ENCODE data around the gene VAV2. TPM values are rescaled to one million over a fixed set of nuclear protein-coding genes. Genes with fewer than 3 reads are reported as not detected.

Gene VAV2
- total and polyA plus RNA-seq, 2 experiments from 2014 or later: 8.1 to 28.9 TPM

- Histone ChIP-seq H3K4me2 (no peak overlapping the region), H3K27me3 (ENCODE audit: insufficient read depth) (no peaks in the 10 kb centered on the region), H3F3A (replicated peaks; ENCODE audit: low read depth) (0 out of 2 replicates have a peak, but pooled peaks cover 3% of the 10 kb centered on the region), H3K4me1 (ENCODE audit: insufficient read depth) (no peaks in the 10 kb centered on the region), H4K20me1 (replicated peaks; ENCODE audit: insufficient read depth) (peaks cover 10% of the 10 kb centered on the region), H3K9me2 (ENCODE audit: insufficient read depth) (no peaks in the 10 kb centered on the region), H2AFZ (no peak overlapping the region), H3K27ac (ENCODE audit: low read depth) (no peak overlapping the region), H3K4me3 (no peak overlapping the region), H3K36me3 (ENCODE audit: insufficient read depth) (peaks cover 25% of the 10 kb centered on the region), H3K79me2 (replicated peaks; ENCODE audit: insufficient read depth) (peaks cover 6% of the 10 kb centered on the region; the same call in 1 of the 2 replicates)
- no peaks in the 10 kb centered on the region for H3K9me3 Mint-ChIP-seq
- no peak for DNase-seq (ENCODE audit: low spot score)
- ATAC-seq: no peak
- TF ChIP-seq NANOG (IDR thresholded peaks at IDR 0.05; ENCODE audit: borderline replicate concordance) (no peak), EZH2 (IDR thresholded peaks at IDR 0.05; ENCODE audit: low read depth, unreplicated experiment) (no peak), CREB1 (CRISPR knock-in tag; IDR thresholded peaks at IDR 0.05; ENCODE audit: low read depth) (no peak), JUNB (IDR thresholded peaks at IDR 0.05; ENCODE audit: unreplicated experiment) (no peak), EZH2phosphoT487 (IDR thresholded peaks at IDR 0.05; ENCODE audit: unreplicated experiment) (no peak), ZNF331 (CRISPR knock-in tag; IDR thresholded peaks at IDR 0.05; ENCODE audit: low read depth) (no peak), ZNF114 (CRISPR knock-in tag; IDR thresholded peaks at IDR 0.05) (no peak), POLR2AphosphoS5 (IDR thresholded peaks at IDR 0.05; ENCODE audit: low read depth) (no peak), STAT1 (IDR thresholded peaks at IDR 0.05; ENCODE audit: unreplicated experiment) (no peak)
- TF ChIP-seq, protein P1, sequence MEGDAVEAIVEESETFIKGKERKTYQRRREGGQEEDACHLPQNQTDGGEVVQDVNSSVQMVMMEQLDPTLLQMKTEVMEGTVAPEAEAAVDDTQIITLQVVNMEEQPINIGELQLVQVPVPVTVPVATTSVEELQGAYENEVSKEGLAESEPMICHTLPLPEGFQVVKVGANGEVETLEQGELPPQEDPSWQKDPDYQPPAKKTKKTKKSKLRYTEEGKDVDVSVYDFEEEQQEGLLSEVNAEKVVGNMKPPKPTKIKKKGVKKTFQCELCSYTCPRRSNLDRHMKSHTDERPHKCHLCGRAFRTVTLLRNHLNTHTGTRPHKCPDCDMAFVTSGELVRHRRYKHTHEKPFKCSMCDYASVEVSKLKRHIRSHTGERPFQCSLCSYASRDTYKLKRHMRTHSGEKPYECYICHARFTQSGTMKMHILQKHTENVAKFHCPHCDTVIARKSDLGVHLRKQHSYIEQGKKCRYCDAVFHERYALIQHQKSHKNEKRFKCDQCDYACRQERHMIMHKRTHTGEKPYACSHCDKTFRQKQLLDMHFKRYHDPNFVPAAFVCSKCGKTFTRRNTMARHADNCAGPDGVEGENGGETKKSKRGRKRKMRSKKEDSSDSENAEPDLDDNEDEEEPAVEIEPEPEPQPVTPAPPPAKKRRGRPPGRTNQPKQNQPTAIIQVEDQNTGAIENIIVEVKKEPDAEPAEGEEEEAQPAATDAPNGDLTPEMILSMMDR (conservative IDR thresholded peaks at IDR 0.05; ENCODE audit: low read depth in 2 of 2): no peak
- TF ChIP-seq, protein P2, sequence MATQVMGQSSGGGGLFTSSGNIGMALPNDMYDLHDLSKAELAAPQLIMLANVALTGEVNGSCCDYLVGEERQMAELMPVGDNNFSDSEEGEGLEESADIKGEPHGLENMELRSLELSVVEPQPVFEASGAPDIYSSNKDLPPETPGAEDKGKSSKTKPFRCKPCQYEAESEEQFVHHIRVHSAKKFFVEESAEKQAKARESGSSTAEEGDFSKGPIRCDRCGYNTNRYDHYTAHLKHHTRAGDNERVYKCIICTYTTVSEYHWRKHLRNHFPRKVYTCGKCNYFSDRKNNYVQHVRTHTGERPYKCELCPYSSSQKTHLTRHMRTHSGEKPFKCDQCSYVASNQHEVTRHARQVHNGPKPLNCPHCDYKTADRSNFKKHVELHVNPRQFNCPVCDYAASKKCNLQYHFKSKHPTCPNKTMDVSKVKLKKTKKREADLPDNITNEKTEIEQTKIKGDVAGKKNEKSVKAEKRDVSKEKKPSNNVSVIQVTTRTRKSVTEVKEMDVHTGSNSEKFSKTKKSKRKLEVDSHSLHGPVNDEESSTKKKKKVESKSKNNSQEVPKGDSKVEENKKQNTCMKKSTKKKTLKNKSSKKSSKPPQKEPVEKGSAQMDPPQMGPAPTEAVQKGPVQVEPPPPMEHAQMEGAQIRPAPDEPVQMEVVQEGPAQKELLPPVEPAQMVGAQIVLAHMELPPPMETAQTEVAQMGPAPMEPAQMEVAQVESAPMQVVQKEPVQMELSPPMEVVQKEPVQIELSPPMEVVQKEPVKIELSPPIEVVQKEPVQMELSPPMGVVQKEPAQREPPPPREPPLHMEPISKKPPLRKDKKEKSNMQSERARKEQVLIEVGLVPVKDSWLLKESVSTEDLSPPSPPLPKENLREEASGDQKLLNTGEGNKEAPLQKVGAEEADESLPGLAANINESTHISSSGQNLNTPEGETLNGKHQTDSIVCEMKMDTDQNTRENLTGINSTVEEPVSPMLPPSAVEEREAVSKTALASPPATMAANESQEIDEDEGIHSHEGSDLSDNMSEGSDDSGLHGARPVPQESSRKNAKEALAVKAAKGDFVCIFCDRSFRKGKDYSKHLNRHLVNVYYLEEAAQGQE (IDR thresholded peaks at IDR 0.05; ENCODE audit: unreplicated experiment): no peak
- TF ChIP-seq, protein P3, sequence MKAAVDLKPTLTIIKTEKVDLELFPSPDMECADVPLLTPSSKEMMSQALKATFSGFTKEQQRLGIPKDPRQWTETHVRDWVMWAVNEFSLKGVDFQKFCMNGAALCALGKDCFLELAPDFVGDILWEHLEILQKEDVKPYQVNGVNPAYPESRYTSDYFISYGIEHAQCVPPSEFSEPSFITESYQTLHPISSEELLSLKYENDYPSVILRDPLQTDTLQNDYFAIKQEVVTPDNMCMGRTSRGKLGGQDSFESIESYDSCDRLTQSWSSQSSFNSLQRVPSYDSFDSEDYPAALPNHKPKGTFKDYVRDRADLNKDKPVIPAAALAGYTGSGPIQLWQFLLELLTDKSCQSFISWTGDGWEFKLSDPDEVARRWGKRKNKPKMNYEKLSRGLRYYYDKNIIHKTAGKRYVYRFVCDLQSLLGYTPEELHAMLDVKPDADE (IDR thresholded peaks at IDR 0.05): no peak
- TF ChIP-seq, protein P4, sequence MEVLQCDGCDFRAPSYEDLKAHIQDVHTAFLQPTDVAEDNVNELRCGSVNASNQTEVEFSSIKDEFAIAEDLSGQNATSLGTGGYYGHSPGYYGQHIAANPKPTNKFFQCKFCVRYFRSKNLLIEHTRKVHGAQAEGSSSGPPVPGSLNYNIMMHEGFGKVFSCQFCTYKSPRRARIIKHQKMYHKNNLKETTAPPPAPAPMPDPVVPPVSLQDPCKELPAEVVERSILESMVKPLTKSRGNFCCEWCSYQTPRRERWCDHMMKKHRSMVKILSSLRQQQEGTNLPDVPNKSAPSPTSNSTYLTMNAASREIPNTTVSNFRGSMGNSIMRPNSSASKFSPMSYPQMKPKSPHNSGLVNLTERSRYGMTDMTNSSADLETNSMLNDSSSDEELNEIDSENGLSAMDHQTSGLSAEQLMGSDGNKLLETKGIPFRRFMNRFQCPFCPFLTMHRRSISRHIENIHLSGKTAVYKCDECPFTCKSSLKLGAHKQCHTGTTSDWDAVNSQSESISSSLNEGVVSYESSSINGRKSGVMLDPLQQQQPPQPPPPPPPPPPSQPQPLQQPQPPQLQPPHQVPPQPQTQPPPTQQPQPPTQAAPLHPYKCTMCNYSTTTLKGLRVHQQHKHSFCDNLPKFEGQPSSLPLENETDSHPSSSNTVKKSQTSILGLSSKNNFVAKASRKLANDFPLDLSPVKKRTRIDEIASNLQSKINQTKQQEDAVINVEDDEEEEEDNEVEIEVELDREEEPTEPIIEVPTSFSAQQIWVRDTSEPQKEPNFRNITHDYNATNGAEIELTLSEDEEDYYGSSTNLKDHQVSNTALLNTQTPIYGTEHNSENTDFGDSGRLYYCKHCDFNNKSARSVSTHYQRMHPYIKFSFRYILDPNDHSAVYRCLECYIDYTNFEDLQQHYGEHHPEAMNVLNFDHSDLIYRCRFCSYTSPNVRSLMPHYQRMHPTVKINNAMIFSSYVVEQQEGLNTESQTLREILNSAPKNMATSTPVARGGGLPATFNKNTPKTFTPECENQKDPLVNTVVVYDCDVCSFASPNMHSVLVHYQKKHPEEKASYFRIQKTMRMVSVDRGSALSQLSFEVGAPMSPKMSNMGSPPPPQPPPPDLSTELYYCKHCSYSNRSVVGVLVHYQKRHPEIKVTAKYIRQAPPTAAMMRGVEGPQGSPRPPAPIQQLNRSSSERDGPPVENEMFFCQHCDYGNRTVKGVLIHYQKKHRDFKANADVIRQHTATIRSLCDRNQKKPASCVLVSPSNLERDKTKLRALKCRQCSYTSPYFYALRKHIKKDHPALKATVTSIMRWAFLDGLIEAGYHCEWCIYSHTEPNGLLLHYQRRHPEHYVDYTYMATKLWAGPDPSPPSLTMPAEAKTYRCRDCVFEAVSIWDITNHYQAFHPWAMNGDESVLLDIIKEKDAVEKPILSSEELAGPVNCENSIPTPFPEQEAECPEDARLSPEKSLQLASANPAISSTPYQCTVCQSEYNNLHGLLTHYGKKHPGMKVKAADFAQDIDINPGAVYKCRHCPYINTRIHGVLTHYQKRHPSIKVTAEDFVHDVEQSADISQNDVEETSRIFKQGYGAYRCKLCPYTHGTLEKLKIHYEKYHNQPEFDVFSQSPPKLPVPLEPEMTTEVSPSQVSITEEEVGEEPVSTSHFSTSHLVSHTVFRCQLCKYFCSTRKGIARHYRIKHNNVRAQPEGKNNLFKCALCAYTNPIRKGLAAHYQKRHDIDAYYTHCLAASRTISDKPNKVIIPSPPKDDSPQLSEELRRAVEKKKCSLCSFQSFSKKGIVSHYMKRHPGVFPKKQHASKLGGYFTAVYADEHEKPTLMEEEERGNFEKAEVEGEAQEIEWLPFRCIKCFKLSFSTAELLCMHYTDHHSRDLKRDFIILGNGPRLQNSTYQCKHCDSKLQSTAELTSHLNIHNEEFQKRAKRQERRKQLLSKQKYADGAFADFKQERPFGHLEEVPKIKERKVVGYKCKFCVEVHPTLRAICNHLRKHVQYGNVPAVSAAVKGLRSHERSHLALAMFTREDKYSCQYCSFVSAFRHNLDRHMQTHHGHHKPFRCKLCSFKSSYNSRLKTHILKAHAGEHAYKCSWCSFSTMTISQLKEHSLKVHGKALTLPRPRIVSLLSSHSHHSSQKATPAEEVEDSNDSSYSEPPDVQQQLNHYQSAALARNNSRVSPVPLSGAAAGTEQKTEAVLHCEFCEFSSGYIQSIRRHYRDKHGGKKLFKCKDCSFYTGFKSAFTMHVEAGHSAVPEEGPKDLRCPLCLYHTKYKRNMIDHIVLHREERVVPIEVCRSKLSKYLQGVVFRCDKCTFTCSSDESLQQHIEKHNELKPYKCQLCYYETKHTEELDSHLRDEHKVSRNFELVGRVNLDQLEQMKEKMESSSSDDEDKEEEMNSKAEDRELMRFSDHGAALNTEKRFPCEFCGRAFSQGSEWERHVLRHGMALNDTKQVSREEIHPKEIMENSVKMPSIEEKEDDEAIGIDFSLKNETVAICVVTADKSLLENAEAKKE (CRISPR knock-in tag; IDR thresholded peaks at IDR 0.05): no peak
- H3K27me3 Mint-ChIP-seq (ENCODE audit: insufficient read depth, low read depth, poor library complexity): peaks cover 11% of the 10 kb centered on the region
- peaks cover 73% of the 10 kb centered on the region for H3K36me3 Mint-ChIP-seq (ENCODE audit: low read depth)
- H3K27ac Mint-ChIP-seq: no peak overlapping the region
- H3K4me1 Mint-ChIP-seq: no peaks in the 10 kb centered on the region
- H3K4me3 Mint-ChIP-seq: no peak overlapping the region
Observed at GRCh38 chr9:134039386-134040175, 47.5 kb upstream of the VAV2 start.

Measured in GM23338 (cell line).